Endothelial cell of umbilical vein (primary cell): ENCODE data around the gene ASB6. TPM values are rescaled to one million over a fixed set of nuclear protein-coding genes. Genes with fewer than 3 reads are reported as not detected.
A peak's percentile ranks its signal among the peaks of the same experiment; 100 is the strongest.

Source experiments
- BruUV-seq: library from RNA; stranded (reverse); fragments of 400-500 nt; replicated peaks from 2 replicates; lab custom pipeline; 2021; lab: Mats Ljungman, UMichigan
- CTCF ChIA-PET: fragments of 300-600, 350-600 bp; sonication (Branson Sonifier 250); formaldehyde crosslinking; loops from one replicate; lab custom pipeline; 2021; ENCODE audit warnings: antibody characterized with exemption, inconsistent platforms; lab: Charles Lee
- POLR2A ChIA-PET: fragments of 300-600, 350-600 bp; sonication (Branson Sonifier 250); formaldehyde crosslinking; loops from one replicate; lab custom pipeline; 2021; ENCODE audit warnings: antibody characterized with exemption, inconsistent platforms; lab: Charles Lee
- DNase-seq: peaks from one replicate; pipeline ENCODE4 v3.0.0-alpha.2; 2011; ENCODE audit warnings: low read depth, low spot score
- FAIRE-seq: peaks from 2 replicates; lab custom pipeline; 2011; peaks lifted over from hg19 to GRCh38; lab: Jason Lieb, UNC
- H2AFZ ChIP-seq: 2 replicates; pipeline ENCODE4 v1.6.0; 2012; ENCODE audit warnings: low read depth, low read length, control low read depth, inconsistent platforms
- H3K27ac ChIP-seq: 2 replicates; pipeline ENCODE4 v1.5.1; 2011; ENCODE audit warnings: low read depth, mild to moderate bottlenecking, control low read depth, low read length, moderate library complexity; ENCODE audit not compliant: insufficient read depth
- H3K27me3 ChIP-seq, 2 experiments: 2 replicates each; pipeline versions ENCODE4 v1.6.0 to v1.6.1; 2011; ENCODE audit warnings: low read length in 2 of 2, mixed read lengths in 1 of 2; ENCODE audit not compliant: control insufficient read depth in 2 of 2, insufficient read depth in 2 of 2
- H3K36me3 ChIP-seq, 2 experiments: 2 replicates in 1 of 2; 3 replicates in 1 of 2; pipeline ENCODE4 v1.5.1; 2011; ENCODE audit warnings: low read length in 2 of 2, mild to moderate bottlenecking in 1 of 2, moderate library complexity in 1 of 2; ENCODE audit not compliant: control insufficient read depth in 2 of 2, insufficient read depth in 2 of 2; ENCODE audit errors: extremely low read depth in 1 of 2
- H3K4me1 ChIP-seq: 3 replicates; pipeline ENCODE4 v1.5.1; 2011; ENCODE audit warnings: mild to moderate bottlenecking, low read length; ENCODE audit not compliant: control insufficient read depth, insufficient read depth; ENCODE audit errors: extremely low read depth
- H3K4me2 ChIP-seq: 2 replicates; pipeline ENCODE4 v1.6.1; 2011; ENCODE audit warnings: low read length, control low read depth, mixed read lengths; ENCODE audit not compliant: insufficient read depth
- H3K4me3 ChIP-seq, 3 experiments: fragments of 200-600 bp in 1 of 3; sonication (generic), shearing (Covaris generic) in 1 of 3; replicated peaks in 1 of 3; 2 replicates each; pipeline ENCODE4 v1.5.1; 2011 to 2016; ENCODE audit warnings: control low read depth in 3 of 3, low read length in 3 of 3, mild to moderate bottlenecking in 2 of 3, inconsistent platforms in 1 of 3, low read depth in 1 of 3, moderate library complexity in 1 of 3; ENCODE audit not compliant: insufficient read depth in 1 of 3
- H3K79me2 ChIP-seq: 2 replicates; pipeline ENCODE4 v1.6.0; 2012; ENCODE audit warnings: low read length, inconsistent platforms; ENCODE audit not compliant: control insufficient read depth, insufficient read depth
- H3K9ac ChIP-seq: replicated peaks from 2 replicates; pipeline ENCODE3; 2011; ENCODE audit warnings: low read length, control low read depth; ENCODE audit not compliant: insufficient read depth; ENCODE audit errors: extremely low read depth
- H3K9me1 ChIP-seq: replicated peaks from 3 replicates; pipeline ENCODE4 v1.6.0; 2011; ENCODE audit warnings: mild to moderate bottlenecking, low read length; ENCODE audit not compliant: control insufficient read depth, insufficient read depth; ENCODE audit errors: extremely low read depth
- H3K9me3 ChIP-seq: replicated peaks from 2 replicates; pipeline ENCODE4 v1.5.1; 2012; ENCODE audit warnings: low read length, inconsistent platforms; ENCODE audit not compliant: control insufficient read depth, insufficient read depth
- H4K20me1 ChIP-seq: replicated peaks from 2 replicates; pipeline ENCODE3; 2011; ENCODE audit warnings: mild to moderate bottlenecking, low read length; ENCODE audit not compliant: control insufficient read depth, insufficient read depth; ENCODE audit errors: extremely low read depth
- EZH2 ChIP-seq: IDR thresholded peaks from 2 replicates; pipeline ENCODE4 v1.6.1; 2012; ENCODE audit warnings: borderline replicate concordance, low read depth, mild to moderate bottlenecking, moderate library complexity, low read length, inconsistent platforms; ENCODE audit not compliant: severe bottlenecking
- GATA2 ChIP-seq: IDR thresholded peaks from 2 replicates; pipeline ENCODE4 v1.7.0; 2011; ENCODE audit warnings: low read depth, mild to moderate bottlenecking, moderate library complexity, mixed read lengths, low read length; ENCODE audit not compliant: insufficient read length, insufficient read depth
- JUN ChIP-seq: IDR thresholded peaks from 2 replicates; pipeline ENCODE4 v1.6.1; 2011; ENCODE audit warnings: borderline replicate concordance, low read depth; ENCODE audit not compliant: insufficient read length, insufficient read depth
- MYC ChIP-seq: IDR thresholded peaks from one replicate; pipeline ENCODE4 v1.6.1; 2011; ENCODE audit warnings: mild to moderate bottlenecking, low read depth, low read length
- POLR2A ChIP-seq: IDR thresholded peaks from 2 replicates; pipeline ENCODE4 v1.6.1; 2012; ENCODE audit warnings: low read depth, mild to moderate bottlenecking, control low read depth, low read length
- dilution Hi-C: fragments of 300-500 bp; cut with MboI; formaldehyde crosslinking; loops from one replicate; pipeline ENCODE4 v1.15.0; 2019; ENCODE audit warnings: low sequenced_read_pairs; ENCODE audit not compliant: extremely low pct_ligation_motif_present
- intact Hi-C: fragments of 100-400 bp; cut with micrococcal nuclease; formaldehyde crosslinking; loops from one replicate; pipeline ENCODE4 v1.10.0; 2022
- polyA plus RNA-seq, 4 experiments: library from polyadenylated mRNA; depleted of rRNA in 3 of 4; stranded (reverse) in 3 of 4; unstranded in 1 of 4; fragments of >200 nt; gene quantifications; 2 replicates each; pipeline versions ENCODE4 v1.2.1 to v1.2.3, GENCODE V29; 2011 to 2012; ENCODE audit warnings: missing spikeins in 1 of 4
- total RNA-seq: library from RNA; stranded (reverse); gene quantifications from 2 replicates; pipeline ENCODE4 v1.2.3, GENCODE V29; 2021
- TF ChIP-seq, protein P1 (sequence below): IDR thresholded peaks from 2 replicates; pipeline ENCODE4 v1.6.1; 2011; ENCODE audit not compliant: insufficient read depth, insufficient read length

ASB6 gene
- total and polyA plus RNA-seq, 2 donors (not counting 3 experiments of a cell fraction or from before 2014, with no cell fraction given): 20.3 to 23.8 TPM

DNA sequence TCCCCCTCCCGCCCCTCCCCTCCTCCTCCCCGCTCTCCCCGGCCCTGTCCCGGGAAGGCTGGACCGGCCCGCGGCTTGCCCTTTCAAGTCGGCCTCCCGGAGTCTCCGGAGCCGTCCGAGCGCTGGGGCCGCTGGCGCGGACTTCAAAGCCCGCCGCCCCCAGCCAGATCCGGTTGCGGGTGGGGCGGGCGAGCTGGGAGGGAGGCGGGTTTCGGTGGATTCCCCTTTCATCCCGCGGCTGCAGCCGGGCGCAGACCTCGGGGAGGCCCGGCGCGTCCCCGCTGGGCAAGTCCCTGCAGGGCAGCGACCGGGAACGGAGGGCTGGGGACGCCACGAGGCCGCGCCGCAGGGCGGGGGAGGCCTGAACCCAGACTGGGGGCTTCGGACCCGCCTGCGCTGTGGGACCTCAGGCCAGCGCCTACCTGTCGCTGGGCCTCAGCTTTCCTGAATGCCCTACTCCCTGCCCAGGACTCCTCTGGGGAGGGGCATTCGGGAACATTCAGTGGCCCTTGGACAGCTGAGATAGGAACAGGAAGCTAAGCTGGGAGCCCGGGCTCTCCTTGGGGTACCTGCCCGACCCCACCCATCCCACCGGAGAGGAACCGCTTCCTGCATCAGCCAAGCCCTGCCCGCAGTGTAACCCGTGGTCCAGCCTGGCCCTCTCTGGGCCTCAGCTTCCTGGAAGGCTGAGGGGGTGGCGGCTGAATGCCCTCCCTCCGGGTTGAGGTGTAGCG, 44.4 kb downstream of the ASB6 start:
- Histone ChIP-seq H3K4me3 (peak overlapping the region in 2 of 3 experiments; percentile 33 to 45), H3K9ac (peak overlapping the region; percentile 71), H3K4me1 (peaks cover 10% of the 10 kb centered on the region), H2AFZ (peak overlapping the region; percentile 98), H3K27me3 (no peaks in the 10 kb centered on the region), H3K9me3 (no peaks in the 10 kb centered on the region), H3K79me2 (no peaks in the 10 kb centered on the region), H3K27ac (peak overlapping the region; percentile 18), H3K36me3 (no peaks in the 10 kb centered on the region), H3K9me1 (no peaks in the 10 kb centered on the region), H3K4me2 (peak overlapping the region; percentile 62), H4K20me1 (no peaks in the 10 kb centered on the region)
- peak; percentile 34 for DNase-seq
- ChIA-PET CTCF (interaction anchor here (1.1 to 2.0 kb wide), 5 partner anchors 27 to 459 kb away, joined by 3 to 8 read pairs (median 3); no protein-coding TSS in a partner anchor), POLR2A (no interaction called here)
- intact Hi-C loops (loop anchor here (5.0 kb wide), 1 partner anchor 45 kb away; no protein-coding TSS in a partner anchor), dilution Hi-C loops (no loop called here)
- no TSS peak for BruUV-seq
- FAIRE-seq: no peak
- no peak for TF ChIP-seq MYC
- TF ChIP-seq, protein P1, sequence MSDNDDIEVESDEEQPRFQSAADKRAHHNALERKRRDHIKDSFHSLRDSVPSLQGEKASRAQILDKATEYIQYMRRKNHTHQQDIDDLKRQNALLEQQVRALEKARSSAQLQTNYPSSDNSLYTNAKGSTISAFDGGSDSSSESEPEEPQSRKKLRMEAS: no peak
- no peak for TF ChIP-seq EZH2
- TF ChIP-seq JUN: no peak
- no peak for TF ChIP-seq GATA2
- TF ChIP-seq POLR2A: no peak
